Brain microvascular endothelial cell (primary cell): ENCODE results near the gene CNST.
"Not testable (repeated sequence)": the region's sequence is repeated elsewhere in the genome, so short reads cannot be mapped to it uniquely, and the experiment has no call there.

Experiments used
- DNase-seq: peaks from one replicate; pipeline ENCODE4 v3.0.0-alpha.2; 2020
- H3K27ac ChIP-seq: fragments of 250-450 bp; sonication (Bioruptor Pico); 2 replicates; pipeline ENCODE4 v1.5.1; 2020; ENCODE audit warnings: mild to moderate bottlenecking, moderate library complexity
- H3K27me3 ChIP-seq: fragments of 250-450 bp; sonication (Bioruptor Pico); replicated peaks from 2 replicates; pipeline ENCODE4 v1.5.1; 2020; ENCODE audit warnings: mild to moderate bottlenecking
- H3K36me3 ChIP-seq: fragments of 250-450 bp; sonication (Bioruptor Pico); replicated peaks from 2 replicates; pipeline ENCODE4 v1.5.1; 2020; ENCODE audit warnings: mild to moderate bottlenecking
- H3K4me3 ChIP-seq: 2 replicates; pipeline ENCODE4 v1.5.1; 2011; ENCODE audit warnings: low read depth, mild to moderate bottlenecking, control low read depth, low read length, moderate library complexity
- CTCF ChIP-seq: IDR thresholded peaks from 2 replicates; pipeline ENCODE4 v1.5.1; 2011; ENCODE audit warnings: low read depth, mild to moderate bottlenecking, moderate library complexity, low read length, control low read depth, inconsistent platforms; ENCODE audit errors: missing control alignments
- in situ Hi-C: cut with HindIII; loops from 2 replicates; pipeline ENCODE4 v1.10.0; 2017; ENCODE audit warnings: low sequenced_read_pairs, low pct_ligation_motif_present

CNST gene

GRCh38 chr1:246560833-246561232, 5.4 kb upstream of the CNST start:
- TF ChIP-seq CTCF: peak; percentile 18
- H3K27ac ChIP-seq, DNase-seq, H3K4me3 ChIP-seq, in situ Hi-C loops, H3K27me3 ChIP-seq: not testable (repeated sequence)
- peaks cover 24% of the 10 kb centered on the region for H3K36me3 ChIP-seq

- no peak for DNase-seq
- peak overlapping the region; percentile 81 for H3K27ac ChIP-seq
- peak overlapping the region; percentile 97 for H3K4me3 ChIP-seq
- in situ Hi-C loops: no loop called here
- no peaks in the 10 kb centered on the region for H3K27me3 ChIP-seq
- TF ChIP-seq CTCF: no peak
- peaks cover 3% of the 10 kb centered on the region for H3K36me3 ChIP-seq
Observed at GRCh38 chr1:246564839-246565750, 1.2 kb upstream of the CNST start.

- no peak for TF ChIP-seq CTCF
- Histone ChIP-seq H3K27ac (peak overlapping the region; percentile 81), H3K4me3 (peak overlapping the region; percentile 97), H3K27me3 (no peaks in the 10 kb centered on the region), H3K36me3 (no peaks in the 10 kb centered on the region)
- no peak for DNase-seq
- in situ Hi-C loops: no loop called here
Observed at GRCh38 chr1:246565751-246566127, 517 bp upstream of the CNST start.

- Histone ChIP-seq H3K27ac (peak overlapping the region; percentile 72), H3K36me3 (no peaks in the 10 kb centered on the region), H3K27me3 (no peaks in the 10 kb centered on the region), H3K4me3 (peak overlapping the region; percentile 97)
- DNase-seq: peak; percentile 57
- in situ Hi-C loops: no loop called here
- TF ChIP-seq CTCF: no peak
Observed at GRCh38 chr1:246566813-246567645, 773 bp downstream of the CNST start.

- TF ChIP-seq CTCF: no peak
- DNase-seq: no peak
- peak overlapping the region; percentile 72 for H3K27ac ChIP-seq
- H3K27me3 ChIP-seq: no peaks in the 10 kb centered on the region
- H3K36me3 ChIP-seq: no peaks in the 10 kb centered on the region
- in situ Hi-C loops: no loop called here
- peak overlapping the region; percentile 97 for H3K4me3 ChIP-seq
Observed at GRCh38 chr1:246567646-246568235, 1.5 kb downstream of the CNST start.
